Panc1 (cell line): Measurements from ENCODE around the gene CENPE. TPM values are rescaled to one million over a fixed set of nuclear protein-coding genes. Genes with fewer than 3 reads are reported as not detected.
"Not testable (repeated sequence)": the region's sequence is repeated elsewhere in the genome, so short reads cannot be mapped to it uniquely, and the experiment has no call there.

Experiments used
- ATAC-seq: fragments of 200-7000 bp; cut with Tn5 transposase; 2 replicates; pipeline ENCODE4 v1.9.1; 2020; ENCODE audit warnings: mild to moderate bottlenecking, moderate library complexity
- BruUV-seq: library from RNA; stranded (reverse); fragments of 400-500 nt; replicated peaks from 2 replicates; lab custom pipeline; 2021; lab: Mats Ljungman, UMichigan
- CTCF ChIA-PET: fragments of 300-600 bp; sonication (Branson Sonifier 250); formaldehyde crosslinking; loops from one replicate; lab custom pipeline; 2022; ENCODE audit warnings: antibody characterized with exemption; lab: Charles Lee
- POLR2A ChIA-PET: fragments of 300-600 bp; sonication (Branson Sonifier 250); formaldehyde crosslinking; loops from one replicate; lab custom pipeline; 2022; ENCODE audit warnings: antibody characterized with exemption; lab: Charles Lee
- DNase-seq: peaks from one replicate; pipeline ENCODE4 v3.0.0-alpha.2; 2010; ENCODE audit warnings: low read depth, low spot score
- H3K27ac ChIP-seq: 2 replicates; pipeline ENCODE4 v1.5.1; 2011; ENCODE audit warnings: mild to moderate bottlenecking, low read length, inconsistent platforms
- H3K27me3 ChIP-seq: fragments of 200-500 bp; sonication (Bioruptor generic); 2 replicates; pipeline ENCODE4 v1.6.0; 2014; ENCODE audit warnings: low read length, inconsistent platforms; ENCODE audit not compliant: control insufficient read depth, insufficient read depth
- H3K36me3 ChIP-seq: fragments of 200-500 bp; sonication (Bioruptor generic); 2 replicates; pipeline ENCODE4 v1.5.1; 2014; ENCODE audit warnings: inconsistent platforms, mild to moderate bottlenecking, low read length, moderate library complexity; ENCODE audit not compliant: control insufficient read depth, insufficient read depth
- H3K4me1 ChIP-seq: 2 replicates; pipeline ENCODE4 v1.5.1; 2011; ENCODE audit warnings: inconsistent platforms, mild to moderate bottlenecking, low read length, moderate library complexity; ENCODE audit not compliant: control insufficient read depth, insufficient read depth
- H3K4me3 ChIP-seq, 2 experiments: 2 replicates each; pipeline ENCODE4 v1.5.1; 2011 to 2012; ENCODE audit warnings: low read depth in 2 of 2, low read length in 2 of 2, mild to moderate bottlenecking in 2 of 2, inconsistent platforms in 1 of 2, moderate library complexity in 1 of 2
- H3K9me3 ChIP-seq: fragments of 200-500 bp; sonication (Bioruptor generic); 2 replicates; pipeline ENCODE4 v1.5.1; 2014; ENCODE audit warnings: low read depth, mild to moderate bottlenecking, inconsistent platforms, low read length, moderate library complexity; ENCODE audit not compliant: control insufficient read depth, insufficient read depth
- POLR2AphosphoS5 ChIP-seq: IDR thresholded peaks from 2 replicates; pipeline ENCODE4 v1.6.1; 2012; ENCODE audit warnings: mild to moderate bottlenecking, low read depth, low read length, moderate library complexity
- SIN3A ChIP-seq: IDR thresholded peaks from 2 replicates; pipeline ENCODE4 v1.6.1; 2012; ENCODE audit warnings: low read depth, mild to moderate bottlenecking, low read length, moderate library complexity, borderline replicate concordance; ENCODE audit not compliant: insufficient read depth
- TCF7L2 ChIP-seq: IDR thresholded peaks from 2 replicates; pipeline ENCODE4 v1.6.1; 2011; ENCODE audit warnings: mild to moderate bottlenecking, low read depth, low read length, inconsistent platforms
- in situ Hi-C: cut with HindIII; loops from 2 replicates; pipeline ENCODE4 v1.10.0; 2016; ENCODE audit warnings: low sequenced_read_pairs, low pct_unique_long_range_greater_than_20kb
- intact Hi-C: fragments of 100-400 bp; cut with micrococcal nuclease; formaldehyde crosslinking; loops from one replicate; pipeline ENCODE4 v1.10.0; 2022; ENCODE audit not compliant: unreplicated experiment
- total RNA-seq: library from RNA; stranded (reverse); gene quantifications from one replicate; pipeline ENCODE4 v1.2.1, GENCODE V29; 2021; ENCODE audit not compliant: unreplicated experiment
- TF ChIP-seq, protein P1 (sequence below): fragments of 450-650 bp; IDR thresholded peaks from 2 replicates; pipeline ENCODE4 v1.5.1; 2017; ENCODE audit warnings: mild to moderate bottlenecking

Gene CENPE
- total RNA-seq, 1 experiment from 2014 or later = 25.2 TPM

DNA sequence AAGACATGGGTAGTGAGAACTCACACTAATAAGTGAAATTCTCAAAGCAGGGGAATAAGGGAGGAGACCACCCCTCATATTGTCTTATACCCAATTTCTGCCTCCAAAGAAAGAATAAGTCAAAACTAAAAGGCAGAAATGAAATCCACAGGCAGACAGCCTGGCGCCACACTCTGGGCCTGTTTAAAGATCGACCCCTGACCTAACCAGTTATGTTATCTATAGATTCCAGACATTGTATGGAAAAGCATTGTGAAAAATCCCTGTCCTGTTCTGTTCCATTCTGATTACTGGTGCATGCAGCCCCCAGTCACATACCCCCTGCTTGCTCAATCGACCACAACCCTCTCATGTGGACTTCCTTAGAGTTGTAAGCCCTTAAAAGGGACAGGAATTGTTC, 32.8 kb upstream of the CENPE start:
- H3K27ac ChIP-seq, POLR2A ChIA-PET, H3K4me3 ChIP-seq, H3K36me3 ChIP-seq, BruUV-seq, H3K4me1 ChIP-seq, in situ Hi-C loops, ATAC-seq, DNase-seq, intact Hi-C loops, CTCF ChIA-PET, H3K9me3 ChIP-seq, H3K27me3 ChIP-seq: not testable (repeated sequence)

DNA sequence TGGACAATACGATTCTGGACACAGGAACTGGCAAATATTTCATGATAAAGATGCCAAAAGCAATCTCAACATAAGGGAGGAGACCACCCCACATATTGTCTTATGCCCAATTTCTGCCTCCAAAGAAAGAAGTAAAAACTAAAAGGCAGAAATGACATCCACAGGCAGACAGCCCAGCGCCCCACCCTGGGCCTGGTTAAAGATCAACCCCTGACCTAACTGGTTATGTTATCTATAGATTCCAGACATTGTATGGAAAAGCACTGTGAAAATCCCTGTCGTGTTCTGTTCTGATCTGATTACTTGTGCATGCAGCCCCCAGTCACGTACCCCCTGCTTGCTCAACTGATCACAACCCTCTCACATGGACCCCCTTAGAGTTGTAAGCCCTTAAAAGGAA, 25.4 kb upstream of the CENPE start:
- POLR2A ChIA-PET, in situ Hi-C loops, H3K4me1 ChIP-seq, H3K4me3 ChIP-seq, H3K9me3 ChIP-seq, H3K27ac ChIP-seq, DNase-seq, CTCF ChIA-PET, BruUV-seq, intact Hi-C loops, H3K27me3 ChIP-seq, H3K36me3 ChIP-seq, ATAC-seq: not testable (repeated sequence)

DNA sequence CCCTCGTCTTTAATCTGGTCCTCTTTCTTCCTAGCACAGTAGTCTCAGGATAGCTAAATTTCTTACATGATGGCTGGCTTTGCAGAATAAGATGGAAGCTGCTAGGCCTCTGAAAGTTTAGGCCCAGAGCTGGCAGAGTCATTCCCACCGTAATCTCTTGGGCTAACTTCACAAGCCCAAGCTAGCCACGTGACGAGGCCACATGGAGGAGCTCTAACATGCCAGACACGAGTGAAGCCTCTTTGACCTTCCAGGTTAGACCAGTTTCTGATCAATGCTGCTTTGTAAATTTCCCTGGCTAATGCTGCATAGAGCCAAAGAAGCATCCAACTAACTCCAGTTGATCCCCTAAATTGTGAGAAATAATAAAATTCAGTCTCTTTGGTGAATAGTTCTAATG, 9.5 kb upstream of the CENPE start:
- no TSS peak for BruUV-seq
- in situ Hi-C loops = no loop called here
- Histone ChIP-seq H3K27me3 (no peaks in the 10 kb centered on the region), H3K4me3 (no peak overlapping the region), H3K4me1 (no peaks in the 10 kb centered on the region), H3K9me3 (no peaks in the 10 kb centered on the region), H3K36me3 (no peaks in the 10 kb centered on the region), H3K27ac (no peak overlapping the region)
- ChIA-PET CTCF (interaction anchor here (0.6 kb wide), 1 partner anchor 578 kb away, joined by 3 read pairs; no protein-coding TSS in a partner anchor), POLR2A (no interaction called here)
- no peak for DNase-seq
- TF ChIP-seq, protein P1, sequence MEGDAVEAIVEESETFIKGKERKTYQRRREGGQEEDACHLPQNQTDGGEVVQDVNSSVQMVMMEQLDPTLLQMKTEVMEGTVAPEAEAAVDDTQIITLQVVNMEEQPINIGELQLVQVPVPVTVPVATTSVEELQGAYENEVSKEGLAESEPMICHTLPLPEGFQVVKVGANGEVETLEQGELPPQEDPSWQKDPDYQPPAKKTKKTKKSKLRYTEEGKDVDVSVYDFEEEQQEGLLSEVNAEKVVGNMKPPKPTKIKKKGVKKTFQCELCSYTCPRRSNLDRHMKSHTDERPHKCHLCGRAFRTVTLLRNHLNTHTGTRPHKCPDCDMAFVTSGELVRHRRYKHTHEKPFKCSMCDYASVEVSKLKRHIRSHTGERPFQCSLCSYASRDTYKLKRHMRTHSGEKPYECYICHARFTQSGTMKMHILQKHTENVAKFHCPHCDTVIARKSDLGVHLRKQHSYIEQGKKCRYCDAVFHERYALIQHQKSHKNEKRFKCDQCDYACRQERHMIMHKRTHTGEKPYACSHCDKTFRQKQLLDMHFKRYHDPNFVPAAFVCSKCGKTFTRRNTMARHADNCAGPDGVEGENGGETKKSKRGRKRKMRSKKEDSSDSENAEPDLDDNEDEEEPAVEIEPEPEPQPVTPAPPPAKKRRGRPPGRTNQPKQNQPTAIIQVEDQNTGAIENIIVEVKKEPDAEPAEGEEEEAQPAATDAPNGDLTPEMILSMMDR = peak; percentile 37
- no peak for TF ChIP-seq SIN3A
- ATAC-seq = no peak
- intact Hi-C loops = loop anchor here (5.0 kb wide), 1 partner anchor 705 kb away; no protein-coding TSS in a partner anchor

DNA sequence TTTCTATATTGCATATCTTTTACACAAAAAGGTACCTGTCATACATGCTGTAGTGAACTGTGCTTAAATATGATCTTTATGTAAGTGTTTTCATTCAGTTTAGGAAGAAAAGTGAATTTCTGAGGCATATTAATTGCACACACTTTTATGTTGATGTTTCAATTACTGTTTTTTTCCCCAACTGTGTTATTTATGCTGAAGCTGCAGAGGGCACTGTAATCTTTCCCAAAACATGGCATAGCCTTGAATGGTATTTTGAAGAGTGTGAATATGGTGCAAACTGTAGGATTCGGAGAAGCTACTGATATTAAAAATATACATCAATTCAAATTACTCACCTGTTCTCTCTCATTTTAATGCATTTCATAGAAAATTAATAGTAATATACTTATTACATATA, 6.0 kb upstream of the CENPE start:
- intact Hi-C loops = loop anchor here (5.0 kb wide), 1 partner anchor 583 kb away; no protein-coding TSS in a partner anchor
- Histone ChIP-seq H3K4me1 (no peaks in the 10 kb centered on the region), H3K4me3 (no peak overlapping the region), H3K9me3 (no peaks in the 10 kb centered on the region), H3K36me3 (no peaks in the 10 kb centered on the region), H3K27me3 (no peaks in the 10 kb centered on the region), H3K27ac (no peak overlapping the region)
- in situ Hi-C loops = no loop called here
- no TSS peak for BruUV-seq
- no peak for TF ChIP-seq TCF7L2
- no peak for TF ChIP-seq POLR2AphosphoS5
- TF ChIP-seq, protein P1 = peak; percentile 45; the same call in 1 of the 2 replicates
- ChIA-PET CTCF (no interaction called here), POLR2A (no interaction called here)
- 0 out of 2 replicates have a peak, but pooled peaks have one; percentile 38 for ATAC-seq
- no peak for DNase-seq
